ENCODE measurements around the gene ATP5F1A. TPM values are rescaled to one million over a fixed set of nuclear protein-coding genes. Genes with fewer than 3 reads are reported as not detected.

Gene ATP5F1A
- total RNA-seq, 1 donor from 2014 or later = 290 TPM

GRCh38 chr18:46031741-46032140, 66.4 kb downstream of the ATP5F1A start:
- DNase-seq (ENCODE audit: low spot score) = no peak
- Mint-ChIP-seq H3K27ac (ENCODE audit: unreplicated experiment) (no peak overlapping the region), H3K4me3 (ENCODE audit: unreplicated experiment) (no peak overlapping the region), H3K36me3 (ENCODE audit: low read depth) (peaks cover 5% of the 10 kb centered on the region), H3K27me3 (ENCODE audit: low read depth) (no peaks in the 10 kb centered on the region), H3K9me3 (ENCODE audit: low read depth) (peaks cover 3% of the 10 kb centered on the region), H3K4me1 (ENCODE audit: low read depth) (peaks cover 16% of the 10 kb centered on the region)
- no peak for TF ChIP-seq CTCF (IDR thresholded peaks at IDR 0.05)

Other genes starting within 250 kb of the ATP5F1A start
- 23.3 to 28.9 TPM (median 24.5 TPM) in 3 replicates for gene EPG5, start 131.0 kb downstream of the ATP5F1A start, total RNA-seq
- 4.5 to 5.4 TPM (median 5.0 TPM) in 3 replicates for gene PSTPIP2, start 26.0 kb downstream of the ATP5F1A start, total RNA-seq
- 21.5 to 30.8 TPM (median 25.8 TPM) in 3 replicates for gene HAUS1, start 6.1 kb upstream of the ATP5F1A start, total RNA-seq

All from chondrocyte (in vitro differentiated cells).